ENCODE measurements around the gene WFDC6. TPM values are rescaled to one million over a fixed set of nuclear protein-coding genes. Genes with fewer than 3 reads are reported as not detected.

The WFDC6 gene
- total and polyA plus RNA-seq, 4 experiments from 2014 or later: not detected

- POLR2A ChIA-PET (ENCODE audit: partially characterized antibody): no interaction called here
- Mint-ChIP-seq H3K27ac (no peak overlapping the region), H3K4me1 (peaks cover 0 to 2% (median 0%) of the 10 kb centered on the region in 4 donors), H3K27me3 (peaks cover 21 to 32% of the 10 kb centered on the region in 2 donors), H3K4me3 (no peak overlapping the region), H3K9me3 (peaks cover 0 to 2% (median 0%) of the 10 kb centered on the region in 8 donors), H3K36me3 (no peaks in the 10 kb centered on the region)
- no peak for DNase-seq
- CTCF ChIA-PET (ENCODE audit: partially characterized antibody): interaction anchor here (1.2 kb wide), 2 partner anchors 11 to 54 kb away, joined by 3 read pairs; no protein-coding TSS in a partner anchor
- intact Hi-C loops (cut with micrococcal nuclease): no loop called here
- Histone ChIP-seq H3K27ac (ENCODE audit: low read depth, low read length) (no peak overlapping the region), H3K9me3 (ENCODE audit: control insufficient read depth in 1 of 2, low read length in 2 of 2) (no peaks in the 10 kb centered on the region), H3K36me3 (ENCODE audit: insufficient read depth, low read length) (no peaks in the 10 kb centered on the region), H3K27me3 (ENCODE audit: insufficient read depth, low read length) (no peaks in the 10 kb centered on the region), H3K4me3 (ENCODE audit: low read length in 2 of 2) (no peak overlapping the region), H3K4me1 (ENCODE audit: insufficient read depth, low read length) (no peaks in the 10 kb centered on the region)
Measured at GRCh38 chr20:45503403-45503802, 35.9 kb downstream of the WFDC6 start.

- CTCF ChIA-PET (ENCODE audit: partially characterized antibody): interaction anchor here (1.0 to 1.2 kb wide), 2 partner anchors 18 to 53 kb away, joined by 3 to 4 read pairs; no protein-coding TSS in a partner anchor
- Histone ChIP-seq H3K36me3 (ENCODE audit: insufficient read depth, low read length) (no peaks in the 10 kb centered on the region), H3K9me3 (ENCODE audit: control insufficient read depth in 1 of 2, low read length in 2 of 2) (no peaks in the 10 kb centered on the region), H3K27ac (ENCODE audit: low read depth, low read length) (no peak overlapping the region), H3K4me1 (ENCODE audit: insufficient read depth, low read length) (no peaks in the 10 kb centered on the region), H3K4me3 (ENCODE audit: low read length in 2 of 2) (no peak overlapping the region), H3K27me3 (ENCODE audit: insufficient read depth, low read length) (no peaks in the 10 kb centered on the region)
- no peaks in the 10 kb centered on the region for H3K36me3 Mint-ChIP-seq
- no peak overlapping the region for H3K4me3 Mint-ChIP-seq
- peaks cover 0 to 2% (median 0%) of the 10 kb centered on the region in 4 donors for H3K4me1 Mint-ChIP-seq
- H3K9me3 Mint-ChIP-seq: peaks cover 0 to 2% (median 0%) of the 10 kb centered on the region in 8 donors
- H3K27ac Mint-ChIP-seq: no peak overlapping the region
- POLR2A ChIA-PET (ENCODE audit: partially characterized antibody): no interaction called here
- no peak for DNase-seq
- H3K27me3 Mint-ChIP-seq: peaks cover 21 to 32% of the 10 kb centered on the region in 2 donors
- intact Hi-C loops (cut with micrococcal nuclease): no loop called here
Measured at GRCh38 chr20:45502561-45502960, 36.7 kb downstream of the WFDC6 start.

- Mint-ChIP-seq H3K4me1 (no peaks in the 10 kb centered on the region), H3K27ac (no peak overlapping the region), H3K4me3 (no peak overlapping the region), H3K27me3 (peaks cover 24 to 36% of the 10 kb centered on the region in 2 donors), H3K9me3 (peaks cover 0 to 3% (median 0%) of the 10 kb centered on the region in 8 donors), H3K36me3 (no peaks in the 10 kb centered on the region)
- no peaks in the 10 kb centered on the region for H3K27me3 ChIP-seq (ENCODE audit: insufficient read depth, low read length)
- no peaks in the 10 kb centered on the region for H3K4me1 ChIP-seq (ENCODE audit: insufficient read depth, low read length)
- intact Hi-C loops (cut with micrococcal nuclease): no loop called here
- H3K27ac ChIP-seq (ENCODE audit: low read depth, low read length): no peak overlapping the region
- no peaks in the 10 kb centered on the region for H3K9me3 ChIP-seq (ENCODE audit: control insufficient read depth in 1 of 2, low read length in 2 of 2)
- POLR2A ChIA-PET (ENCODE audit: partially characterized antibody): no interaction called here
- CTCF ChIA-PET (ENCODE audit: partially characterized antibody): interaction anchor here (1.0 kb wide), 1 partner anchor 17 kb away, joined by 4 read pairs; no protein-coding TSS in a partner anchor
- H3K36me3 ChIP-seq (ENCODE audit: insufficient read depth, low read length): no peaks in the 10 kb centered on the region
- H3K4me3 ChIP-seq (ENCODE audit: low read length in 2 of 2): no peak overlapping the region
- DNase-seq: no peak
Measured at GRCh38 chr20:45501600-45501999, 37.7 kb downstream of the WFDC6 start.

GRCh38 chr20:45500022-45500421 lies 39.3 kb downstream of the WFDC6 start:
- Histone ChIP-seq H3K4me3 (ENCODE audit: low read length in 2 of 2) (no peak overlapping the region), H3K27me3 (ENCODE audit: insufficient read depth, low read length) (no peaks in the 10 kb centered on the region), H3K27ac (ENCODE audit: low read depth, low read length) (no peak overlapping the region), H3K4me1 (ENCODE audit: insufficient read depth, low read length) (no peaks in the 10 kb centered on the region), H3K36me3 (ENCODE audit: insufficient read depth, low read length) (no peaks in the 10 kb centered on the region), H3K9me3 (ENCODE audit: control insufficient read depth in 1 of 2, low read length in 2 of 2) (no peaks in the 10 kb centered on the region)
- intact Hi-C loops (cut with micrococcal nuclease): no loop called here
- peaks cover 0 to 3% (median 0%) of the 10 kb centered on the region in 8 donors for H3K9me3 Mint-ChIP-seq
- ChIA-PET CTCF (ENCODE audit: partially characterized antibody) (no interaction called here), POLR2A (ENCODE audit: partially characterized antibody) (no interaction called here)
- peaks cover 19 to 35% of the 10 kb centered on the region in 2 donors for H3K27me3 Mint-ChIP-seq
- no peak overlapping the region for H3K4me3 Mint-ChIP-seq
- no peak for DNase-seq
- H3K36me3 Mint-ChIP-seq: no peaks in the 10 kb centered on the region
- no peak overlapping the region for H3K27ac Mint-ChIP-seq
- no peaks in the 10 kb centered on the region for H3K4me1 Mint-ChIP-seq

GRCh38 chr20:45497971-45498494 lies 41.2 kb downstream of the WFDC6 start:
- Mint-ChIP-seq H3K9me3 (peaks cover 0 to 1% (median 0%) of the 10 kb centered on the region in 8 donors), H3K4me3 (no peak overlapping the region), H3K27me3 (peaks cover 18 to 31% of the 10 kb centered on the region in 2 donors), H3K36me3 (no peaks in the 10 kb centered on the region), H3K4me1 (no peaks in the 10 kb centered on the region), H3K27ac (no peak overlapping the region)
- intact Hi-C loops (cut with micrococcal nuclease): no loop called here
- Histone ChIP-seq H3K4me1 (ENCODE audit: insufficient read depth, low read length) (no peaks in the 10 kb centered on the region), H3K9me3 (ENCODE audit: control insufficient read depth in 1 of 2, low read length in 2 of 2) (no peaks in the 10 kb centered on the region), H3K27ac (ENCODE audit: low read depth, low read length) (no peak overlapping the region), H3K4me3 (ENCODE audit: low read length in 2 of 2) (no peak overlapping the region), H3K27me3 (ENCODE audit: insufficient read depth, low read length) (no peaks in the 10 kb centered on the region), H3K36me3 (ENCODE audit: insufficient read depth, low read length) (no peaks in the 10 kb centered on the region)
- POLR2A ChIA-PET (ENCODE audit: partially characterized antibody): no interaction called here
- no peak for DNase-seq
- CTCF ChIA-PET (ENCODE audit: partially characterized antibody): no interaction called here

GRCh38 chr20:45496166-45496565 lies 43.1 kb downstream of the WFDC6 start:
- Mint-ChIP-seq H3K27ac (no peak overlapping the region), H3K4me1 (no peaks in the 10 kb centered on the region), H3K9me3 (peaks cover 0 to 1% (median 0%) of the 10 kb centered on the region in 8 donors), H3K36me3 (no peaks in the 10 kb centered on the region), H3K4me3 (no peak overlapping the region), H3K27me3 (peaks cover 14 to 26% of the 10 kb centered on the region in 2 donors)
- Histone ChIP-seq H3K27ac (ENCODE audit: low read depth, low read length) (no peak overlapping the region), H3K4me1 (ENCODE audit: insufficient read depth, low read length) (no peaks in the 10 kb centered on the region), H3K36me3 (ENCODE audit: insufficient read depth, low read length) (no peaks in the 10 kb centered on the region), H3K9me3 (ENCODE audit: control insufficient read depth in 1 of 2, low read length in 2 of 2) (no peaks in the 10 kb centered on the region), H3K4me3 (ENCODE audit: low read length in 2 of 2) (no peak overlapping the region), H3K27me3 (ENCODE audit: insufficient read depth, low read length) (no peaks in the 10 kb centered on the region)
- intact Hi-C loops (cut with micrococcal nuclease): no loop called here
- DNase-seq: no peak
- ChIA-PET CTCF (ENCODE audit: partially characterized antibody) (no interaction called here), POLR2A (ENCODE audit: partially characterized antibody) (no interaction called here)

- Histone ChIP-seq H3K4me1 (ENCODE audit: insufficient read depth, low read length) (no peaks in the 10 kb centered on the region), H3K4me3 (ENCODE audit: low read length in 2 of 2) (no peak overlapping the region), H3K9me3 (ENCODE audit: control insufficient read depth in 1 of 2, low read length in 2 of 2) (no peaks in the 10 kb centered on the region), H3K27me3 (ENCODE audit: insufficient read depth, low read length) (no peaks in the 10 kb centered on the region), H3K36me3 (ENCODE audit: insufficient read depth, low read length) (no peaks in the 10 kb centered on the region), H3K27ac (ENCODE audit: low read depth, low read length) (no peak overlapping the region)
- Mint-ChIP-seq H3K27me3 (peaks cover 16 to 28% of the 10 kb centered on the region in 2 donors), H3K9me3 (peaks cover 0 to 1% (median 0%) of the 10 kb centered on the region in 8 donors), H3K27ac (no peak overlapping the region), H3K4me3 (no peak overlapping the region), H3K36me3 (no peaks in the 10 kb centered on the region), H3K4me1 (no peaks in the 10 kb centered on the region)
- ChIA-PET POLR2A (ENCODE audit: partially characterized antibody) (no interaction called here), CTCF (ENCODE audit: partially characterized antibody) (no interaction called here)
- DNase-seq: no peak
- intact Hi-C loops (cut with micrococcal nuclease): no loop called here
Measured at GRCh38 chr20:45495501-45495941, 43.8 kb downstream of the WFDC6 start.

Measured in CD4-positive, alpha-beta memory T cell (primary cell).